Lower lobe of right lung (tissue), 2 donors: ENCODE data around the gene QSOX1. TPM values are rescaled to one million over a fixed set of nuclear protein-coding genes. Genes with fewer than 3 reads are reported as not detected.

Experiments
- ATAC-seq, 2 donors: fragments of 200-7000 bp; cut with Tn5 transposase; one replicate each; pipeline ENCODE4 v1.9.1; 2020 to 2022; ENCODE audit warnings: mild to moderate bottlenecking in 2 of 2, moderate library complexity in 2 of 2
- DNase-seq: peaks from one replicate; pipeline ENCODE4 v3.0.0-alpha.2; 2020
- H3K27ac ChIP-seq: fragments of 200-600 bp; one replicate; pipeline ENCODE4 v1.8.0; 2022
- H3K27me3 ChIP-seq: fragments of 200-600 bp; one replicate; pipeline ENCODE4 v1.8.0; 2022; ENCODE audit warnings: low read depth
- H3K36me3 ChIP-seq: fragments of 200-600 bp; one replicate; pipeline ENCODE4 v1.8.0; 2022; ENCODE audit warnings: mild to moderate bottlenecking
- H3K4me1 ChIP-seq: fragments of 200-600 bp; one replicate; pipeline ENCODE4 v1.8.0; 2022
- H3K4me3 ChIP-seq: fragments of 200-600 bp; one replicate; pipeline ENCODE4 v1.8.0; 2022; ENCODE audit warnings: mild to moderate bottlenecking
- H3K9me3 ChIP-seq: fragments of 200-600 bp; one replicate; pipeline ENCODE4 v1.8.0; 2022
- CTCF ChIP-seq: fragments of 200-600 bp; IDR thresholded peaks from one replicate; pipeline ENCODE4 v1.8.0; 2022; ENCODE audit warnings: antibody characterized with exemption, mild to moderate bottlenecking
- intact Hi-C: fragments of 100-400 bp; cut with DNase I; formaldehyde crosslinking; loops from one replicate; pipeline ENCODE4 v1.11.0; 2022
- total RNA-seq: library from RNA; stranded (reverse); fragmentation: NEBNext Ultra II Directional; extraction: Animal tissue kit (Norgen Biotek cat#: 25700); gene quantifications from one replicate; pipeline ENCODE4 v1.2.1, GENCODE V29; 2021
- donor health status: DM: no; HTN: yes; CAD: no; lungs with severe emphysema.

The QSOX1 gene
- total RNA-seq, 1 donor from 2014 or later = 241 TPM

- no peak overlapping the region for H3K27ac ChIP-seq
- intact Hi-C loops = no loop called here
- H3K4me1 ChIP-seq = no peaks in the 10 kb centered on the region
- peaks cover 84% of the 10 kb centered on the region for H3K36me3 ChIP-seq
- no peaks in the 10 kb centered on the region for H3K9me3 ChIP-seq
- DNase-seq (no peak), ATAC-seq (no peak)
- no peaks in the 10 kb centered on the region for H3K27me3 ChIP-seq
- no peak overlapping the region for H3K4me3 ChIP-seq
- no peak for TF ChIP-seq CTCF
Observed at GRCh38 chr1:180195401-180195800, 40.7 kb downstream of the QSOX1 start.

GRCh38 chr1:180195916-180196315, 41.2 kb downstream of the QSOX1 start:
- Histone ChIP-seq H3K27ac (no peak overlapping the region), H3K27me3 (no peaks in the 10 kb centered on the region), H3K4me1 (no peaks in the 10 kb centered on the region), H3K4me3 (no peak overlapping the region), H3K36me3 (peaks cover 78% of the 10 kb centered on the region), H3K9me3 (no peaks in the 10 kb centered on the region)
- no peak for TF ChIP-seq CTCF
- ATAC-seq (no peak), DNase-seq (no peak)
- intact Hi-C loops = no loop called here

GRCh38 chr1:180196436-180197003, 41.9 kb downstream of the QSOX1 start:
- H3K9me3 ChIP-seq = no peaks in the 10 kb centered on the region
- TF ChIP-seq CTCF = no peak
- ATAC-seq = no peak
- H3K27ac ChIP-seq = no peak overlapping the region
- H3K4me3 ChIP-seq = no peak overlapping the region
- intact Hi-C loops = no loop called here
- no peaks in the 10 kb centered on the region for H3K27me3 ChIP-seq
- H3K4me1 ChIP-seq = no peaks in the 10 kb centered on the region
- no peak for DNase-seq
- peaks cover 72% of the 10 kb centered on the region for H3K36me3 ChIP-seq

- Histone ChIP-seq H3K36me3 (peaks cover 65% of the 10 kb centered on the region), H3K9me3 (no peaks in the 10 kb centered on the region), H3K27me3 (no peaks in the 10 kb centered on the region), H3K4me3 (no peak overlapping the region), H3K4me1 (no peaks in the 10 kb centered on the region), H3K27ac (no peak overlapping the region)
- ATAC-seq (no peak), DNase-seq (no peak)
- intact Hi-C loops = no loop called here
- TF ChIP-seq CTCF = no peak
Observed at GRCh38 chr1:180197231-180197630, 42.6 kb downstream of the QSOX1 start.

- Histone ChIP-seq H3K4me3 (no peak overlapping the region), H3K4me1 (no peaks in the 10 kb centered on the region), H3K9me3 (no peaks in the 10 kb centered on the region), H3K27ac (no peak overlapping the region), H3K36me3 (peaks cover 57% of the 10 kb centered on the region), H3K27me3 (no peaks in the 10 kb centered on the region)
- DNase-seq = no peak
- no peak for ATAC-seq
- intact Hi-C loops = no loop called here
- no peak for TF ChIP-seq CTCF
Observed at GRCh38 chr1:180198196-180198595, 43.5 kb downstream of the QSOX1 start.

- no peak for TF ChIP-seq CTCF
- peaks cover 54% of the 10 kb centered on the region for H3K36me3 ChIP-seq
- no peak overlapping the region for H3K4me3 ChIP-seq
- DNase-seq (no peak), ATAC-seq (no peak)
- no peaks in the 10 kb centered on the region for H3K4me1 ChIP-seq
- no peaks in the 10 kb centered on the region for H3K27me3 ChIP-seq
- H3K9me3 ChIP-seq = no peaks in the 10 kb centered on the region
- no peak overlapping the region for H3K27ac ChIP-seq
- intact Hi-C loops = no loop called here
Observed at GRCh38 chr1:180198611-180199010, 43.9 kb downstream of the QSOX1 start.
